Measurements from ENCODE around the gene TBC1D5.
A peak's percentile ranks its signal among the peaks of the same experiment; 100 is the strongest.
"Not testable (repeated sequence)": the region's sequence is repeated elsewhere in the genome, so short reads cannot be mapped to it uniquely, and the experiment has no call there.

TBC1D5 gene

GRCh38 chr3:17742102-17742879, at the start of gene TBC1D5:
Gene TBC1D5 (minus strand): TSS chr3:17742631. CDS start chr3:17508570, 234,061 bp downstream.
- DNase-seq = peak; percentile 86

- no peak for DNase-seq
Measured at GRCh38 chr3:17783426-17783825, 41.0 kb upstream of the TBC1D5 start.

GRCh38 chr3:17782751-17783150, 40.3 kb upstream of the TBC1D5 start:
- DNase-seq = no peak

GRCh38 chr3:17780369-17780768, 37.9 kb upstream of the TBC1D5 start:
- not testable (repeated sequence) for DNase-seq

- not testable (repeated sequence) for DNase-seq
Measured at GRCh38 chr3:17779304-17780250, 37.1 kb upstream of the TBC1D5 start.

GRCh38 chr3:17777326-17777725, 34.9 kb upstream of the TBC1D5 start:
- not testable (repeated sequence) for DNase-seq

GRCh38 chr3:17775073-17775472, 32.6 kb upstream of the TBC1D5 start:
- DNase-seq = no peak

GRCh38 chr3:17774180-17774910, 31.9 kb upstream of the TBC1D5 start:
- not testable (repeated sequence) for DNase-seq

GRCh38 chr3:17772556-17772955, 30.1 kb upstream of the TBC1D5 start:
- DNase-seq = no peak

GRCh38 chr3:17771177-17772017, 29.0 kb upstream of the TBC1D5 start:
- DNase-seq = no peak

GRCh38 chr3:17770682-17771081, 28.3 kb upstream of the TBC1D5 start:
- DNase-seq = no peak

GRCh38 chr3:17765819-17766472, 23.5 kb upstream of the TBC1D5 start:
- no peak for DNase-seq

- DNase-seq = no peak
Measured at GRCh38 chr3:17761563-17761962, 19.1 kb upstream of the TBC1D5 start.

GRCh38 chr3:17759901-17760300, 17.5 kb upstream of the TBC1D5 start:
- no peak for DNase-seq

GRCh38 chr3:17755836-17756235, 13.4 kb upstream of the TBC1D5 start:
- no peak for DNase-seq

GRCh38 chr3:17753632-17753992, 11.2 kb upstream of the TBC1D5 start:
- no peak for DNase-seq

- DNase-seq = no peak
Measured at GRCh38 chr3:17752876-17753631, 10.6 kb upstream of the TBC1D5 start.

GRCh38 chr3:17752436-17752835, 10.0 kb upstream of the TBC1D5 start:
- no peak for DNase-seq

- no peak for DNase-seq
Measured at GRCh38 chr3:17749705-17750293, 7.4 kb upstream of the TBC1D5 start.

- no peak for DNase-seq
Measured at GRCh38 chr3:17749281-17749680, 6.8 kb upstream of the TBC1D5 start.

- DNase-seq = no peak
Measured at GRCh38 chr3:17747890-17748247, 5.4 kb upstream of the TBC1D5 start.

Data from activated CD4-positive, alpha-beta T cell treated with anti-CD3 and anti-CD28 coated beads for 1 hour (primary cell).